ENCODE data around the gene CYP2R1.
"Not testable (repeated sequence)": the region's sequence is repeated elsewhere in the genome, so short reads cannot be mapped to it uniquely, and the experiment has no call there.

DNA sequence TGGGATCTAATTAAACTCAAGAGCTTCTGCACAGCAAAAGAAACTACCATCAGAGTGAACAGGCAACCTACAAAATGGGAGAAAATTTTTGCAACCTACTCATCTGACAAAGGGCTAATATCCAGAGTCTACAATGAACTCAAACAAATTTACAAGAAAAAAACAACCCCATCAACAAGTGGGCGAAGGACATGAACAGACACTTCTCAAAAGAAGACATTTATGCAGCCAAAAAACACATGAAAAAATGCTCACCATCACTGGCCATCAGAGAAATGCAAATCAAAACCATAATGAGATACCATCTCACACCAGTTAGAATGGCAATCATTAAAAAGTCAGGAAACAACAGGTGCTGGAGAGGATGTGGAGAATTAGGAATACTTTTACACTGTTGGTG is 8.3 kb downstream of the CYP2R1 start:
- TF ChIP-seq, protein P1, sequence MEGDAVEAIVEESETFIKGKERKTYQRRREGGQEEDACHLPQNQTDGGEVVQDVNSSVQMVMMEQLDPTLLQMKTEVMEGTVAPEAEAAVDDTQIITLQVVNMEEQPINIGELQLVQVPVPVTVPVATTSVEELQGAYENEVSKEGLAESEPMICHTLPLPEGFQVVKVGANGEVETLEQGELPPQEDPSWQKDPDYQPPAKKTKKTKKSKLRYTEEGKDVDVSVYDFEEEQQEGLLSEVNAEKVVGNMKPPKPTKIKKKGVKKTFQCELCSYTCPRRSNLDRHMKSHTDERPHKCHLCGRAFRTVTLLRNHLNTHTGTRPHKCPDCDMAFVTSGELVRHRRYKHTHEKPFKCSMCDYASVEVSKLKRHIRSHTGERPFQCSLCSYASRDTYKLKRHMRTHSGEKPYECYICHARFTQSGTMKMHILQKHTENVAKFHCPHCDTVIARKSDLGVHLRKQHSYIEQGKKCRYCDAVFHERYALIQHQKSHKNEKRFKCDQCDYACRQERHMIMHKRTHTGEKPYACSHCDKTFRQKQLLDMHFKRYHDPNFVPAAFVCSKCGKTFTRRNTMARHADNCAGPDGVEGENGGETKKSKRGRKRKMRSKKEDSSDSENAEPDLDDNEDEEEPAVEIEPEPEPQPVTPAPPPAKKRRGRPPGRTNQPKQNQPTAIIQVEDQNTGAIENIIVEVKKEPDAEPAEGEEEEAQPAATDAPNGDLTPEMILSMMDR (IDR thresholded peaks at IDR 0.05; ENCODE audit: low read length) = not testable (repeated sequence)
- not testable (repeated sequence) for TF ChIP-seq EZH2 (IDR thresholded peaks at IDR 0.05; ENCODE audit: borderline replicate concordance, low read length)
